Measurements from ENCODE around the gene C11orf87.

The C11orf87 gene

GRCh38 chr11:109424901-109425300, 2.9 kb downstream of the C11orf87 start:
- Mint-ChIP-seq H3K4me3 (no peak overlapping the region), H3K27me3 (peaks cover 15% of the 10 kb centered on the region), H3K9me3 (peaks cover 2% of the 10 kb centered on the region), H3K27ac (no peak overlapping the region), H3K36me3 (peaks cover 1% of the 10 kb centered on the region), H3K4me1 (peaks cover 3% of the 10 kb centered on the region)
- ATAC-seq (ENCODE audit: low read depth) (no peak), DNase-seq (ENCODE audit: low spot score in 2 of 2) (no peak)

- H3K4me3 Mint-ChIP-seq, result no peak overlapping the region
These were observed 3.6 kb downstream of the C11orf87 start for GRCh38 chr11:109425554-109425953.

GRCh38 chr11:109426442-109427240, 4.7 kb downstream of the C11orf87 start:
- Mint-ChIP-seq H3K4me1 (peaks cover 3% of the 10 kb centered on the region), H3K36me3 (no peaks in the 10 kb centered on the region), H3K27ac (no peak overlapping the region), H3K4me3 (no peak overlapping the region), H3K9me3 (peaks cover 2% of the 10 kb centered on the region), H3K27me3 (peaks cover 10% of the 10 kb centered on the region)
- ATAC-seq (ENCODE audit: low read depth) (no peak), DNase-seq (ENCODE audit: low spot score in 2 of 2) (no peak)

More at GRCh38 chr11:109425554-109425953, 3.6 kb downstream of the C11orf87 start:
- no peak for DNase-seq (ENCODE audit: low spot score in 2 of 2)
- peaks cover 3% of the 10 kb centered on the region for H3K4me1 Mint-ChIP-seq
- H3K27me3 Mint-ChIP-seq, result peaks cover 15% of the 10 kb centered on the region
- H3K9me3 Mint-ChIP-seq, result peaks cover 2% of the 10 kb centered on the region
- ATAC-seq (ENCODE audit: low read depth), result no peak
- H3K36me3 Mint-ChIP-seq, result peaks cover 1% of the 10 kb centered on the region
- H3K27ac Mint-ChIP-seq, result no peak overlapping the region

- DNase-seq (ENCODE audit: low spot score in 2 of 2), result no peak
- Mint-ChIP-seq H3K36me3 (no peaks in the 10 kb centered on the region), H3K4me3 (no peak overlapping the region), H3K9me3 (no peaks in the 10 kb centered on the region), H3K27ac (no peak overlapping the region), H3K27me3 (no peaks in the 10 kb centered on the region), H3K4me1 (no peaks in the 10 kb centered on the region)
- no peak for ATAC-seq (ENCODE audit: low read depth)
These were observed 10.1 kb downstream of the C11orf87 start for GRCh38 chr11:109432105-109432504.

GRCh38 chr11:109433753-109434256, 11.8 kb downstream of the C11orf87 start:
- Mint-ChIP-seq H3K27me3 (no peaks in the 10 kb centered on the region), H3K27ac (no peak overlapping the region), H3K36me3 (no peaks in the 10 kb centered on the region), H3K9me3 (no peaks in the 10 kb centered on the region), H3K4me1 (no peaks in the 10 kb centered on the region), H3K4me3 (no peak overlapping the region)
- no peak for ATAC-seq (ENCODE audit: low read depth)
- DNase-seq (ENCODE audit: low spot score in 2 of 2), result no peak

- Mint-ChIP-seq H3K4me1 (no peaks in the 10 kb centered on the region), H3K36me3 (no peaks in the 10 kb centered on the region), H3K4me3 (no peak overlapping the region), H3K9me3 (no peaks in the 10 kb centered on the region), H3K27ac (no peak overlapping the region), H3K27me3 (no peaks in the 10 kb centered on the region)
- DNase-seq (ENCODE audit: low spot score in 2 of 2) (no peak), ATAC-seq (ENCODE audit: low read depth) (no peak)
These were observed 13.2 kb downstream of the C11orf87 start for GRCh38 chr11:109435121-109435742.

GRCh38 chr11:109439684-109440083, 17.7 kb downstream of the C11orf87 start:
- H3K9me3 Mint-ChIP-seq, result peaks cover 2% of the 10 kb centered on the region
- DNase-seq (ENCODE audit: low spot score in 2 of 2) (no peak), ATAC-seq (ENCODE audit: low read depth) (no peak)
- no peak overlapping the region for H3K4me3 Mint-ChIP-seq
- H3K36me3 Mint-ChIP-seq, result no peaks in the 10 kb centered on the region
- H3K4me1 Mint-ChIP-seq, result no peaks in the 10 kb centered on the region
- no peak overlapping the region for H3K27ac Mint-ChIP-seq
- no peaks in the 10 kb centered on the region for H3K27me3 Mint-ChIP-seq

GRCh38 chr11:109443052-109443451, 21.1 kb downstream of the C11orf87 start:
- DNase-seq (ENCODE audit: low spot score in 2 of 2) (no peak), ATAC-seq (ENCODE audit: low read depth) (no peak)
- H3K9me3 Mint-ChIP-seq, result peaks cover 2% of the 10 kb centered on the region
- H3K36me3 Mint-ChIP-seq, result no peaks in the 10 kb centered on the region
- no peak overlapping the region for H3K27ac Mint-ChIP-seq
- no peak overlapping the region for H3K4me3 Mint-ChIP-seq
- H3K27me3 Mint-ChIP-seq, result no peaks in the 10 kb centered on the region
- no peaks in the 10 kb centered on the region for H3K4me1 Mint-ChIP-seq

GRCh38 chr11:109454857-109455256, 32.9 kb downstream of the C11orf87 start:
- DNase-seq (ENCODE audit: low spot score in 2 of 2) (no peak), ATAC-seq (ENCODE audit: low read depth) (no peak)
- H3K9me3 Mint-ChIP-seq, result peaks cover 7% of the 10 kb centered on the region
- peaks cover 2% of the 10 kb centered on the region for H3K27me3 Mint-ChIP-seq
- no peak overlapping the region for H3K27ac Mint-ChIP-seq
- H3K36me3 Mint-ChIP-seq, result no peaks in the 10 kb centered on the region
- no peaks in the 10 kb centered on the region for H3K4me1 Mint-ChIP-seq
- no peak overlapping the region for H3K4me3 Mint-ChIP-seq

Data from memory B cell (primary cell).